Measurements from ENCODE around the gene SNX24.
"Not testable (repeated sequence)": the region's sequence is repeated elsewhere in the genome, so short reads cannot be mapped to it uniquely, and the experiment has no call there.

The SNX24 gene

DNA sequence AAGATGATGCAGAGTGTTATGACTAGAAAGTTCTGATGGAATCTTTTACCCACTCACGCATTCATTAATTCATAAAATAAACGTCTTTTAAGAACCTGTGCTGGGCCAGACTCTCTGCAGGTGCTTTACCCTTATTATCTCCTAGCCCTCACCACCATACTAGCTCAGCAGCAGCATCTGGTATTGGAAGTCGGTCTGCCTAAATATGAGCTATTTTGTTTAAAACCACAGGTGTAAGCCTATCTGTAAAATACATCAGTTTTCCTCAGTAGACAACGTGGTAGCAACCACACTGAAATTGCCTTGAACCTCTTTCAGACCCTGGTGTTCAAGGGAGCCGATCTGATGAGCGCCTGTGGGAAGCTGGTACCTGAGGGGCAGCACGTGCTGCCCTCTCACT, 121.7 kb downstream of the SNX24 start:
- DNase-seq (ENCODE audit: low spot score), result no peak

DNA sequence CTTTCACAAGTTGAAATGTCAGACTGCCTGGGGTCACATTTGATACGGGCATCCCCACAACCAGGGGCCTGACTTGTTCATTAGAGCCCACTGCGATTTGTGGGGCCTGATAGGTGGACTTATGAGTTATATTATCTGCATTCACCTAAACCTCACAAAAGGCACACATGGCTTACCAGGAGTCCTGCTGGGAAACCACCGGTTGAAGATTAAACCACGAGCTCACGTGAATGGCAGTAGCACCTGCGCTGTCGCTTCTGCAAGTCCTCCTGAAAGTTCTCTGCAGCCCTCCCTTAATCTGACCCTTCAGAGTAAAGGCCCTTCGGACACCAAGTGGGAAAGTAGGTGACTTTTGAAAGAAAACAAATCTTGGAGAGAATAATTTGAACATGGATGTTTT, 122.2 kb downstream of the SNX24 start:
- DNase-seq (ENCODE audit: low spot score), result no peak

DNA sequence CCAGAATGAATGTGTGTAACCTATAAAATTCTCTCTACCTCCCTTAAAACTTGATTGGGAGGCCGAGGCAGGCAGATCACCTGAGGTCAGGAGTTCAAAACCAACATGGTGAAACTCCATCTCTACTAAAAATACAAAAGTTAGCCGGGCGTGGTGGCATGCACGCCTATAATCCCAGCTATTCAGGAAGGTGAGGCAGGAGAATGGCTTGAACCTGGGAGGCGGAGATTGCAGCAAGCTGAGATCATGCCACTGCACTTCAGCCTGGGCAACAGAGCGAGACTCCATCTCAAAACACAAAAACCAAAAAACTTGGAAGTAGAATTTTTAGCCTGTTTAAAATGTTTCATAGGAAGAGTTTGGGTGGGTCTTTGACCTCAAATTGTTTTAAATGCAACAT, 122.6 kb downstream of the SNX24 start:
- not testable (repeated sequence) for DNase-seq (ENCODE audit: low spot score)

DNA sequence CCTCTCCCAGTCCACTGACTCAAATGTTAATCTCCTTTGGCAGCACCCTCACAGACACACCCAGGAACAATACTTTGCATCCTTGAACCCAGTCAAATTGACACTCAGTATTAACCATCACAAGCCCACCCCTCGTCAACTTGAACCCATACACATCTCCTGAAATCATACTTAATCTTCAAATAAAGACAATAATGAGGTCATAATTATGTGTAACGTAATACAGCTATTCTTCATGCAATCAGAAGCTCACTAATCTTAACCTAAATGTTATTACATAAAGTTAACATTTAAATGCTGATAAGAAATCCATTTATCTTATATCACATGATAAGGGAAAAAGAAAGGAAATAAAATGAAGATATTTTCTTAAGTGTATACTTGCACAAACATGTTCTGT, 125.9 kb downstream of the SNX24 start:
- DNase-seq (ENCODE audit: low spot score), result no peak

- DNase-seq (ENCODE audit: low spot score), result no peak
These were observed 127.5 kb downstream of the SNX24 start for GRCh38 chr5:122972877-122973276.

DNA sequence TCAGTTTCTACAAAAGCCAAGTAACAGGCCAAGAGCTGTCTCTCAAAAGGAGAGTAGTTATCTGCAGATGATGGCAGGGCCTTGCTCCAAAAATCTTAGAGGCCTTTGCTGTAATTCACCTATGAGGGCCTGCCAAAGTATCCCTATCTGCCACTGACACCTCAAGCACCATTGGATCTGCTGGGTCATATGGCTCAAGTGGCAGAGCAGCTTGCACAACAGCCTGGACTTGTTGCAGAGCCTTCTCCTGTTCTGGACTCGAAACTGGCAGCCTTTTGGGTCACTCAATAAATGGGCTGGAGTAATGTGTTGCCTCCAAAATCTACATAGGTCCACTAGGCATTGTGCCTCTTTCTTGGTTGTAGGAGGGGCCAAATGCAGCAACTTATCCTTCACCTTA, 128.3 kb downstream of the SNX24 start:
- not testable (repeated sequence) for DNase-seq (ENCODE audit: low spot score)

- not testable (repeated sequence) for DNase-seq (ENCODE audit: low spot score)
These were observed 128.8 kb downstream of the SNX24 start for GRCh38 chr5:122974251-122974650.

GRCh38 chr5:122977319-122977718, 131.9 kb downstream of the SNX24 start:
- no peak for DNase-seq (ENCODE audit: low spot score)

DNA sequence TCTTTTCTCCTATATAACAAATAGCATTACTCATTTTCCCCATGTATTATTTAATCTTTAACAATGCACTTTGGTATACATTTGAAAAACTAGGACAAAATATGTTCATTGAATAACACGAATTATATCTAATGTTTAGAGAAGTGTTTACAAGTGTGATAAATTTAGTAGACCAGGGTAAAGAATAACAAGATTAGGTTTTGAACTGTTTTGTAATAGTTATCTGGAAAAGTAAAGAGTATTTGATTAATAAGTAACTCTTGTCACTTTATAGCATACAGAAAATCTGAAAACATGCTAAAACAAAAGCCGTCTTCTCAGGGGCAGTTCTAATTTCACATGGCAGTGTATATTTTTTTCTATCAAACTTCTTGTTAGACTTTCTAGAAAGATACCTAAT, 132.7 kb downstream of the SNX24 start:
- DNase-seq (ENCODE audit: low spot score), result no peak

GRCh38 chr5:122978644-122979297, 133.4 kb downstream of the SNX24 start:
- no peak for DNase-seq (ENCODE audit: low spot score)

DNA sequence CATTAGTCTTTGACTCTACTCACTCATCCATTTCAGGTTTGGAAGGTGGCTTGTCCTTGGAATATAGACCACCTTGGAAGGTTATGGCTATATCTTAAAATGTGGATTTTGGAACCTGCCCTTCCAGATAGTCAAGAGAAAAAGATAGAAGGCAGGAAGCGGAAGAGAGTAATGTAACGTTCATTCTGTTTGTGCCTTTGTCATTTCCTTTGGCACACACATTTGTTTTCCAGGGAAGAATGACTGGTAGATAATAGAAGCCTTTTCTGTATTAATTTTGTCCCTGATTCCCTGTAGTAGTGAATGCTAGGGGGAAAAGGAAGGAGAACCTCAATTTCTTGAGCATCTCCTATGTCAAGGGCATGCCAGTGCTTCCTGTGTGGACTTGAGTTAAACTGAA, 136.4 kb downstream of the SNX24 start:
- DNase-seq (ENCODE audit: low spot score), result no peak

GRCh38 chr5:122982376-122982775, 137.0 kb downstream of the SNX24 start:
- no peak for DNase-seq (ENCODE audit: low spot score)

DNA sequence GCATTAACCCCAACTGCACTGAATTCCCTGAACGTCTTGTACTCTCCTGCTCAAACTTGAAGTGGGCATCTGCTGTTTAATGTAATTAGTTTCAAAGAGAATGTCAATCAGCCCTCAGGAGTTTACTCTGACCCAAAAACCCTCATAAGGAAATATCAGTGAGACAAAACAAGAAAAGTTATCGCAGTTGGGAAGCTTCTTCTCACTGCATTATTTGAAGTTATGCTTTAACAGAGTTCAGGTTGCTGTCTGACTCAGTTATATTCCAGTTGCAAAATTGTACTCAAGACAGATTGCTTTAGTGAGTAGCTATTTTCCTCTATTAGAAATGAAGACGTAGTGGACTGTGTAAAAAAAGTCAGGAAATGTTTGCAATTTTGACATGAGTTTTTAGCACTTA, 139.0 kb downstream of the SNX24 start:
- no peak for DNase-seq (ENCODE audit: low spot score)

- no peak for DNase-seq (ENCODE audit: low spot score)
These were observed 139.7 kb downstream of the SNX24 start for GRCh38 chr5:122985006-122985700.

DNA sequence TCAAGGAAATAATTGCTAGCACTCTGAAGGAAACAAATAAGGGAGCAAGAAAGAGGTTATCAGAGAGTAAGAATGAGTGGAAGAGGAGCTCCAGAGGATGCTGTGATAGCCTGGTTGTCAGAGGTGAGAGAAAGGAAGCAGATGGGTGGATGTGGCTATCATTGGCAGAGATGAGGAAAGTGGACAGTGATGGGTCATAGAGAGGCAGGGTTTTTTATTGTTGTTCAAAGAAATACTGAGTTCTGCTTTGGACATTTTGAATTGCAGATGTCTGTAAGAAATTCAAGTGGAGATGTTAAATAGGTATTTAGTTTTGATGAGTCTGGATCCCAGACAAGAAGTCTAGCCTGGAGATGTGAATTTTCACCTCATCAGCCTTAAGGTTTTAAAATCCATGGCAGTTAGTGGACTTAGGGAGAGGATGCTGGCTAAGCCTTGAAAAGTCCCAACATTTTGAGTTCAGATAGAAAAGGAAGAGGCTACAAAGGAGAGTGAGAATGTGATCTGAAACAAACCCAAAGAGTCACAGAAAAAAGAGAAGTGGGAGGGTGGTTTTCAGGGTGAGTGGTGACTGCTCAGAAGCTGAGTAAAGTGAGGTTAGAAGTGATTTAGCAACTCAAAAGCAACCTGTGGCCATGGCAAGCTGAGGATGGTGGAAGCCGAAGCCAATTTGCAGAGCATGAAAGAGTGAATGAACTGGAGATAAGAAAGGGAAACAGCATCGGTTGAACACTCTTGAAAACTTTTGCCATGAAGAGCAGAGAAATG, 140.7 kb downstream of the SNX24 start:
- no peak for DNase-seq (ENCODE audit: low spot score)

GRCh38 chr5:122996091-122996490, 150.7 kb downstream of the SNX24 start:
- no peak for DNase-seq (ENCODE audit: low spot score)

DNA sequence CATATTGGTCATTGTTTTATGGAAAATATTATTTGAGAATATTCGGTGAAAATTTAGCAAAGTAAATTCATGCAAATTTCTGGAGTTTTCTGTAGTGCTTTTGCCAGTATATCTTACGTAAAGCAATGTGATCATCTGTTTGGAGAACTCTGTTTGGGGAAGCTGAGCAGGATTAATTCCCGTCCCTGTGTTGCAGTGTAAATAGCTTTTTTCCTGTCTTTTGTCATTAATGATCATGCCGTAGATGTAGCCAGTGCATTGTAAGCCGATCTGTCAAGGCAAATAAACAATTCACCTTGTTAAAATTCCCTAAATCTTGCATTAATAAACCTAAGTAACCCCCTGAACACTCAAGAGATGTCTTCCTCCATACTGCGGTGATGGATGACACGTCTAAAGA, 151.9 kb downstream of the SNX24 start:
- no peak for DNase-seq (ENCODE audit: low spot score)

GRCh38 chr5:122999947-123000563, 154.6 kb downstream of the SNX24 start:
- DNase-seq (ENCODE audit: low spot score), result no peak

GRCh38 chr5:123000731-123001130, 155.3 kb downstream of the SNX24 start:
- no peak for DNase-seq (ENCODE audit: low spot score)

- DNase-seq (ENCODE audit: low spot score), result no peak
These were observed 156.4 kb downstream of the SNX24 start for GRCh38 chr5:123001808-123002207.

GRCh38 chr5:123007182-123007581, 161.8 kb downstream of the SNX24 start:
- no peak for DNase-seq (ENCODE audit: low spot score)

GRCh38 chr5:123007754-123008153, 162.3 kb downstream of the SNX24 start:
- no peak for DNase-seq (ENCODE audit: low spot score)

DNA sequence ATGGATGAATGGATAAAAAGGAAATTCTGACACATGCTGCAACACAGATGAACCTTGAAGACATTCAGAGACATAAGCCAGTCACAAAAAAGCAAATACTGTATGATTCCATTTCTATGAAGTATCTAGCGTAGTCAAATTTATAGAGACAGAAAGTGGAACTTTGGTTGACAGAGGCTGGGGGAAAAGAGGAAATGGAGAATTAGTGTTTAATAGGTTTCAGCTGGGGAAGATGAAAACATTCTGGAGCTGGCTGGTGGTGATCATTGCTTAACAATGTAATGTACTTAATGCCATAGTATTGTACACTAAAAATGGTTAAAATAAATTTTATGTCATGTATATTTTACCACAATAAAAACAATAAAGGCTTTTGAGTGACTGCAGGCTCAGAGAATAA, 166.9 kb downstream of the SNX24 start:
- no peak for DNase-seq (ENCODE audit: low spot score)

Data from CD4-positive, alpha-beta T cell treated with Interleukin-6 at 100 ng/mL for 8 hours (primary cell).